SK-N-MC (cell line): ENCODE results near the gene BLM.

Source experiments
- DNase-seq: peaks from one replicate; pipeline ENCODE4 v3.0.0-alpha.2; 2011; ENCODE audit warnings: low read depth, low spot score
- H3K27ac ChIP-seq: fragments of 200-600 bp; sonication (generic); 2 replicates; pipeline ENCODE4 v1.5.1; 2016; ENCODE audit warnings: mixed run types
- H3K36me3 ChIP-seq: fragments of 200-600 bp; sonication (generic); 2 replicates; pipeline ENCODE4 v1.6.1; 2017; ENCODE audit warnings: antibody characterized with exemption, low read length, mixed read lengths; ENCODE audit not compliant: insufficient read depth
- H3K4me3 ChIP-seq: fragments of 200-600 bp; sonication (generic); 2 replicates; pipeline ENCODE4 v1.5.1; 2016
- H3K9ac ChIP-seq: fragments of 200-600 bp; sonication (generic); 2 replicates; pipeline ENCODE4 v1.8.0; 2017; ENCODE audit warnings: mixed run types, mixed read lengths; ENCODE audit not compliant: insufficient read length
- H3K9me3 ChIP-seq: fragments of 200-600 bp; sonication (generic); 2 replicates; pipeline ENCODE4 v1.6.1; 2017; ENCODE audit warnings: low read depth, mild to moderate bottlenecking, antibody characterized with exemption, low read length, moderate library complexity, mixed read lengths
- EZH2 ChIP-seq: fragments of 200-600 bp; sonication (generic); IDR thresholded peaks from one replicate; pipeline ENCODE4 v1.6.1; 2017; ENCODE audit warnings: antibody characterized with exemption
- FOXP2 ChIP-seq: optimal IDR thresholded peaks from 2 replicates; pipeline ENCODE3; 2011; ENCODE audit warnings: mild to moderate bottlenecking, moderate library complexity; ENCODE audit not compliant: insufficient read depth; ENCODE audit errors: extremely low read length, control extremely low read depth
- POLR2AphosphoS5 ChIP-seq: IDR thresholded peaks from 2 replicates; pipeline ENCODE4 v1.6.1; 2012; ENCODE audit warnings: mild to moderate bottlenecking, low read depth, low read length, borderline replicate concordance

Gene BLM

GRCh38 chr15:90834626-90835025 lies 117.5 kb downstream of the BLM start:
- TF ChIP-seq EZH2: no peak
- no peak for TF ChIP-seq FOXP2
- no peak for TF ChIP-seq POLR2AphosphoS5
- Histone ChIP-seq H3K27ac (no peak overlapping the region), H3K36me3 (no peaks in the 10 kb centered on the region)

GRCh38 chr15:90836296-90836871 lies 119.2 kb downstream of the BLM start:
- no peaks in the 10 kb centered on the region for H3K36me3 ChIP-seq
- no peaks in the 10 kb centered on the region for H3K9me3 ChIP-seq
- H3K9ac ChIP-seq: no peak overlapping the region
- H3K27ac ChIP-seq: no peak overlapping the region
- H3K4me3 ChIP-seq: no peak overlapping the region
- TF ChIP-seq POLR2AphosphoS5 (no peak), FOXP2 (no peak), EZH2 (no peak)
- no peak for DNase-seq

More at GRCh38 chr15:90834626-90835025, 117.5 kb downstream of the BLM start:
- Histone ChIP-seq H3K4me3 (no peak overlapping the region), H3K9me3 (no peaks in the 10 kb centered on the region), H3K9ac (no peak overlapping the region)
- no peak for DNase-seq

- DNase-seq: no peak
These were observed 119.9 kb downstream of the BLM start for GRCh38 chr15:90837094-90837493.

GRCh38 chr15:90838139-90838538 lies 121.0 kb downstream of the BLM start:
- Histone ChIP-seq H3K9ac (no peak overlapping the region), H3K36me3 (no peaks in the 10 kb centered on the region), H3K4me3 (no peak overlapping the region), H3K9me3 (no peaks in the 10 kb centered on the region), H3K27ac (no peak overlapping the region)
- no peak for DNase-seq
- TF ChIP-seq EZH2: no peak
- TF ChIP-seq FOXP2: no peak
- no peak for TF ChIP-seq POLR2AphosphoS5

More at GRCh38 chr15:90837094-90837493, 119.9 kb downstream of the BLM start:
- H3K4me3 ChIP-seq: no peak overlapping the region
- TF ChIP-seq EZH2: no peak
- TF ChIP-seq POLR2AphosphoS5: no peak
- no peak for TF ChIP-seq FOXP2
- no peak overlapping the region for H3K9ac ChIP-seq
- no peak overlapping the region for H3K27ac ChIP-seq
- no peaks in the 10 kb centered on the region for H3K9me3 ChIP-seq
- H3K36me3 ChIP-seq: no peaks in the 10 kb centered on the region

- H3K9ac ChIP-seq: no peak overlapping the region
These were observed 121.4 kb downstream of the BLM start for GRCh38 chr15:90838544-90838943.

GRCh38 chr15:90839187-90840071 lies 122.3 kb downstream of the BLM start:
- Histone ChIP-seq H3K36me3 (no peaks in the 10 kb centered on the region), H3K27ac (no peak overlapping the region), H3K9ac (peak overlapping the region; percentile 41), H3K4me3 (peak overlapping the region; percentile 38), H3K9me3 (no peaks in the 10 kb centered on the region)
- DNase-seq: no peak
- TF ChIP-seq POLR2AphosphoS5: no peak
- no peak for TF ChIP-seq EZH2
- no peak for TF ChIP-seq FOXP2

More at GRCh38 chr15:90838544-90838943, 121.4 kb downstream of the BLM start:
- no peaks in the 10 kb centered on the region for H3K36me3 ChIP-seq
- no peak overlapping the region for H3K4me3 ChIP-seq
- no peak for TF ChIP-seq POLR2AphosphoS5
- no peak for TF ChIP-seq FOXP2
- no peak for TF ChIP-seq EZH2
- H3K9me3 ChIP-seq: no peaks in the 10 kb centered on the region
- no peak overlapping the region for H3K27ac ChIP-seq
- no peak for DNase-seq

- H3K4me3 ChIP-seq: no peak overlapping the region; the same call in 1 of the 2 replicates
These were observed 123.2 kb downstream of the BLM start for GRCh38 chr15:90840157-90840855.

GRCh38 chr15:90840954-90841353 lies 123.8 kb downstream of the BLM start:
- Histone ChIP-seq H3K9me3 (no peaks in the 10 kb centered on the region), H3K9ac (no peak overlapping the region), H3K36me3 (no peaks in the 10 kb centered on the region), H3K4me3 (no peak overlapping the region), H3K27ac (no peak overlapping the region)
- no peak for TF ChIP-seq FOXP2
- TF ChIP-seq POLR2AphosphoS5: no peak
- no peak for DNase-seq

More at GRCh38 chr15:90840157-90840855, 123.2 kb downstream of the BLM start:
- no peak overlapping the region for H3K9ac ChIP-seq
- H3K36me3 ChIP-seq: no peaks in the 10 kb centered on the region
- DNase-seq: no peak
- no peaks in the 10 kb centered on the region for H3K9me3 ChIP-seq
- no peak overlapping the region for H3K27ac ChIP-seq
- no peak for TF ChIP-seq EZH2
